GM21360 (cell line): ENCODE data around the gene TSPAN4.

Experiments used
- ATAC-seq: cut with Tn5 transposase; IDR thresholded peaks from one replicate; pipeline ENCODE4 v1.9.1; 2021; ENCODE audit warnings: mild to moderate bottlenecking, moderate library complexity; ENCODE audit not compliant: unreplicated experiment

The TSPAN4 gene

GRCh38 chr11:833114-833791 is 9.4 kb upstream of the TSPAN4 start:
- ATAC-seq: no peak

GRCh38 chr11:833849-834311 is 8.8 kb upstream of the TSPAN4 start:
- no peak for ATAC-seq

GRCh38 chr11:834371-835316 is 8.0 kb upstream of the TSPAN4 start:
- no peak for ATAC-seq

- no peak for ATAC-seq
Measured at GRCh38 chr11:836274-836673, 6.4 kb upstream of the TSPAN4 start.

- no peak for ATAC-seq
Measured at GRCh38 chr11:836700-837099, 6.0 kb upstream of the TSPAN4 start.

GRCh38 chr11:837189-837989 is 5.3 kb upstream of the TSPAN4 start:
- no peak for ATAC-seq

- ATAC-seq: no peak
Measured at GRCh38 chr11:837990-838307, 4.7 kb upstream of the TSPAN4 start.

GRCh38 chr11:838441-839279 is 4.0 kb upstream of the TSPAN4 start:
- ATAC-seq: no peak

GRCh38 chr11:839280-839623 is 3.4 kb upstream of the TSPAN4 start:
- no peak for ATAC-seq

GRCh38 chr11:839875-840617 is 2.6 kb upstream of the TSPAN4 start:
- ATAC-seq: no peak

- no peak for ATAC-seq
Measured at GRCh38 chr11:841981-842369, 677 bp upstream of the TSPAN4 start.

GRCh38 chr11:843086-843734 is 558 bp downstream of the TSPAN4 start:
- no peak for ATAC-seq

GRCh38 chr11:843818-844692 is 1.4 kb downstream of the TSPAN4 start:
- ATAC-seq: no peak

- no peak for ATAC-seq
Measured at GRCh38 chr11:844693-845644, 2.3 kb downstream of the TSPAN4 start.

GRCh38 chr11:845872-846495 is 3.3 kb downstream of the TSPAN4 start:
- no peak for ATAC-seq

GRCh38 chr11:846496-847098 is 3.9 kb downstream of the TSPAN4 start:
- ATAC-seq: no peak
